Pancreas (tissue), 10 donors: ENCODE data around the gene FGG. TPM values are rescaled to one million over a fixed set of nuclear protein-coding genes. Genes with fewer than 3 reads are reported as not detected.

Experiments
- ATAC-seq, 4 donors: fragments of 200-7000 bp; cut with Tn5 transposase; one replicate each; pipeline versions ENCODE4 v1.8.0 to v1.9.1; 2020; ENCODE audit warnings: mild to moderate bottlenecking in 4 of 4, moderate library complexity in 4 of 4
- DNase-seq, 6 donors: peaks; one replicate each; pipeline ENCODE4 v3.0.0-alpha.2; 2020
- FAIRE-seq: peaks from 2 replicates; lab custom pipeline; 2012; peaks lifted over from hg19 to GRCh38; lab: Jason Lieb, UNC
- H3K27ac ChIP-seq, 4 donors: fragments of 200-600 bp; sonication (generic); 1 replicate in 3 of 4; 2 replicates in 1 of 4; pipeline versions ENCODE4 v1.5.0 to v1.8.0; 2020
- H3K27me3 ChIP-seq, 4 donors: fragments of 200-600 bp; one replicate each; pipeline ENCODE4 v1.8.0; 2021
- H3K36me3 ChIP-seq, 3 donors: fragments of 200-600 bp; sonication (generic) in 1 of 3; one replicate each; pipeline versions ENCODE4 v1.5.0 to v1.8.0; 2020 to 2021
- H3K4me1 ChIP-seq, 3 donors: fragments of 200-600 bp; one replicate each; pipeline ENCODE4 v1.8.0; 2021
- H3K4me3 ChIP-seq, 4 donors: fragments of 200-600 bp; sonication (generic) in 2 of 4; one replicate each; pipeline versions ENCODE4 v1.5.0 to v1.8.0; 2020 to 2021
- H3K9me3 ChIP-seq, 4 donors: fragments of 200-600 bp; one replicate each; pipeline ENCODE4 v1.8.0; 2021
- CTCF ChIP-seq, 4 donors: fragments of 200-600 bp; sonication (generic) in 3 of 4; IDR thresholded peaks; one replicate each; pipeline versions ENCODE4 v1.5.0 to v1.8.0; 2021; ENCODE audit warnings: antibody characterized with exemption in 4 of 4
- WGBS, 2 donors: extraction: QIAGEN DNeasy Blood & Tissue Kit; methylation state at CpG; one replicate each; pipeline ENCODE4 v1.1.7; 2013; 5-methylcytosine and 5-hydroxymethylcytosine counted together
- intact Hi-C, 3 donors: fragments of 100-400 bp; cut with DNase I; formaldehyde crosslinking; loops; one replicate each; pipeline versions ENCODE4 v1.11.1 to v1.14.2; 2022
- polyA plus RNA-seq, 2 donors: library from polyadenylated mRNA; stranded (reverse); fragments of 200-250 nt; gene quantifications; one replicate each; pipeline ENCODE4 v1.2.3, GENCODE V29; 2013
- total RNA-seq, 6 donors: library from RNA; stranded (reverse); fragmentation: NEBNext Ultra II Directional in 4 of 6; extraction: Animal tissue kit (Norgen Biotek cat#: 25700) in 4 of 6; gene quantifications; one replicate each; pipeline versions ENCODE4 v1.2.1 to v1.2.4, GENCODE V29; 2021 to 2023
- donor health status: healthy with polysubstance abuse.
- donor health status: DM: no; HTN: no; CAD: no; lungs with moderate emphysema.
- donor health status: DM: no; HTN: no; CAD: no.
- donor health status: control.
- donor health status: control.
- donor health status: Bipolar disorder and iron deficiency.
- donor health status: DM: yes; HTN: yes; CAD: no.
- donor health status: DM: no; HTN: no; CAD: no.
- donor health status: DM: no; HTN: no; CAD: no.
- donor health status: DM: yes; HTN: yes; CAD: no.

FGG gene
- total and polyA plus RNA-seq, 8 donors, result 0.20 to 26.0 (median 4.0) TPM; not detected in 1

GRCh38 chr4:154608361-154609252 is 3.8 kb downstream of the FGG start:
- no peaks in the 10 kb centered on the region for H3K9me3 ChIP-seq
- no peaks in the 10 kb centered on the region for H3K36me3 ChIP-seq
- no peaks in the 10 kb centered on the region for H3K4me1 ChIP-seq
- no peak overlapping the region for H3K27ac ChIP-seq
- DNase-seq, result no peak
- H3K4me3 ChIP-seq, result no peak overlapping the region
- intact Hi-C loops, result no loop called here
- TF ChIP-seq CTCF (IDR thresholded peaks at IDR 0.05), result no peak
- WGBS, 2 donors, result 66 to 72% methylated on average over 3 of the region's 3 CpGs
- FAIRE-seq, result no peak
- ATAC-seq, result no peak
- peaks cover 0 to 8% (median 0%) of the 10 kb centered on the region in 4 donors for H3K27me3 ChIP-seq

GRCh38 chr4:154606728-154607723 is 5.4 kb downstream of the FGG start:
- H3K27me3 ChIP-seq, result peaks cover 0 to 8% (median 0%) of the 10 kb centered on the region in 4 donors
- no peak for DNase-seq
- intact Hi-C loops, result no loop called here
- no peak for ATAC-seq
- H3K4me1 ChIP-seq, result no peaks in the 10 kb centered on the region
- no peaks in the 10 kb centered on the region for H3K36me3 ChIP-seq
- WGBS, 2 donors, result 79 to 91% methylated on average over 6 of the region's 6 CpGs
- no peak for TF ChIP-seq CTCF (IDR thresholded peaks at IDR 0.05)
- no peak overlapping the region for H3K27ac ChIP-seq
- no peaks in the 10 kb centered on the region for H3K9me3 ChIP-seq
- no peak overlapping the region for H3K4me3 ChIP-seq
- FAIRE-seq, result no peak

GRCh38 chr4:154604696-154605200 is 7.7 kb downstream of the FGG start:
- no peak overlapping the region for H3K4me3 ChIP-seq
- intact Hi-C loops, result no loop called here
- FAIRE-seq (no peak), DNase-seq (no peak), ATAC-seq (no peak)
- no peak for TF ChIP-seq CTCF (IDR thresholded peaks at IDR 0.05)
- WGBS, 2 donors, result 74 to 83% methylated on average over 4 of the region's 4 CpGs
- no peaks in the 10 kb centered on the region for H3K9me3 ChIP-seq
- no peaks in the 10 kb centered on the region for H3K27me3 ChIP-seq
- no peaks in the 10 kb centered on the region for H3K36me3 ChIP-seq
- H3K4me1 ChIP-seq, result no peaks in the 10 kb centered on the region
- H3K27ac ChIP-seq, result no peak overlapping the region

- DNase-seq (no peak), FAIRE-seq (no peak), ATAC-seq (no peak)
- Histone ChIP-seq H3K27ac (no peak overlapping the region), H3K4me3 (no peak overlapping the region), H3K9me3 (no peaks in the 10 kb centered on the region), H3K27me3 (no peaks in the 10 kb centered on the region), H3K36me3 (no peaks in the 10 kb centered on the region), H3K4me1 (no peaks in the 10 kb centered on the region)
- no peak for TF ChIP-seq CTCF (IDR thresholded peaks at IDR 0.05)
- WGBS, 2 donors, result 87 to 91% methylated on average over 6 of the region's 6 CpGs
- intact Hi-C loops, result no loop called here
Observed at GRCh38 chr4:154603033-154603943, 9.2 kb downstream of the FGG start.
